Endothelial cell of umbilical vein (primary cell): ENCODE measurements around the gene ARHGEF7.

Experiments
- CTCF ChIP-seq, 2 donors: IDR thresholded peaks; 1 replicate in 1 of 2; 2 replicates in 1 of 2; pipeline ENCODE4 v1.5.1; 2011; ENCODE audit warnings: low read length in 2 of 2, mild to moderate bottlenecking in 2 of 2, moderate library complexity in 2 of 2, control low read depth in 1 of 2, inconsistent platforms in 1 of 2, low read depth in 1 of 2; ENCODE audit not compliant: insufficient read depth in 1 of 2; ENCODE audit errors: extremely low read depth in 1 of 2
- EZH2 ChIP-seq: IDR thresholded peaks from 2 replicates; pipeline ENCODE4 v1.6.1; 2012; ENCODE audit warnings: borderline replicate concordance, low read depth, mild to moderate bottlenecking, moderate library complexity, low read length, inconsistent platforms; ENCODE audit not compliant: severe bottlenecking
- GATA2 ChIP-seq: IDR thresholded peaks from 2 replicates; pipeline ENCODE4 v1.7.0; 2011; ENCODE audit warnings: low read depth, mild to moderate bottlenecking, moderate library complexity, mixed read lengths, low read length; ENCODE audit not compliant: insufficient read length, insufficient read depth
- JUN ChIP-seq: IDR thresholded peaks from 2 replicates; pipeline ENCODE4 v1.6.1; 2011; ENCODE audit warnings: borderline replicate concordance, low read depth; ENCODE audit not compliant: insufficient read length, insufficient read depth
- MAX ChIP-seq: IDR thresholded peaks from 2 replicates; pipeline ENCODE4 v1.6.1; 2011; ENCODE audit not compliant: insufficient read depth, insufficient read length
- MYC ChIP-seq: IDR thresholded peaks from one replicate; pipeline ENCODE4 v1.6.1; 2011; ENCODE audit warnings: mild to moderate bottlenecking, low read depth, low read length
- POLR2A ChIP-seq: IDR thresholded peaks from 2 replicates; pipeline ENCODE4 v1.6.1; 2012; ENCODE audit warnings: low read depth, mild to moderate bottlenecking, control low read depth, low read length
- POLR2AphosphoS5 ChIP-seq: IDR thresholded peaks from 2 replicates; pipeline ENCODE4 v1.6.1; 2012; ENCODE audit warnings: low read depth, mild to moderate bottlenecking, control low read depth, low read length, moderate library complexity; ENCODE audit not compliant: insufficient read depth

GRCh38 chr13:111328574-111329410 is 213.7 kb downstream of the ARHGEF7 start:
- TF ChIP-seq CTCF (IDR thresholded peaks at IDR 0.05; ENCODE audit: extremely low read depth in 1 of 2, insufficient read depth in 1 of 2, low read depth in 1 of 2, low read length in 2 of 2) (no peak), POLR2A (no peak), JUN (no peak), EZH2 (no peak), POLR2AphosphoS5 (no peak), MAX (no peak), GATA2 (no peak), MYC (no peak)
